NB4 (cell line): ENCODE results near the gene DUSP7.

ENCODE experiments used
- CTCF ChIP-seq: IDR thresholded peaks from one replicate; pipeline ENCODE4 v1.5.1; 2012; ENCODE audit warnings: low read depth, low read length
- MAX ChIP-seq: IDR thresholded peaks from 2 replicates; pipeline ENCODE4 v1.6.1; 2011; ENCODE audit warnings: low read depth, low read length
- POLR2A ChIP-seq: IDR thresholded peaks from 2 replicates; pipeline ENCODE4 v1.6.1; 2011; ENCODE audit warnings: mild to moderate bottlenecking; ENCODE audit not compliant: insufficient read length; ENCODE audit errors: extremely low read depth

DNA sequence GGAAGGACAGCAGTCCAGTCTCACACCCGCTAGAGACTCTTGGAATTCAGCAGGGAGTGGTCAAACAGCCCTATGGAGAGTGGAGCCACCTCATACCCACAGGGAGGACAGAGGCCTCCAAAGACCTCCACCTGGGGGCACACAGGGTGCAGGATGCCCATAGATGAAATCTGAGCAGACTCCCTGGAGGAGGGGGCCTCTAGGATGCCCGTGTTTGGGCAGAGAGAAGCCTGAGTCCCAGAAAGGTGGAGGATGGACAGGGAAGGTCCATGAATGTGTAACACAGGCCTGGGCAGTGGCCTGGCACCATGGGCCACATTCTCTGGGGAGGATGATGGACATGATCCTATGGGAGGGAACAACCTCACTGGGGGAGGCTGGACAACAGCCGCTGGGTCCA is 21.7 kb downstream of the DUSP7 start:
- no peak for TF ChIP-seq POLR2A
- no peak for TF ChIP-seq CTCF
- no peak for TF ChIP-seq MAX
